IPS-18c (cell line): ENCODE results near the gene ASB13.

Source experiments
- H3K4me3 ChIP-seq: 2 replicates; pipeline ENCODE4 v1.7.0; 2013; ENCODE audit warnings: low read depth, mild to moderate bottlenecking, low read length, moderate library complexity; ENCODE audit not compliant: insufficient read depth
- H3K9me3 ChIP-seq: one replicate; pipeline ENCODE4 v1.6.1; 2013; ENCODE audit warnings: mild to moderate bottlenecking, low read length, moderate library complexity; ENCODE audit not compliant: control insufficient read depth, insufficient read depth

The ASB13 gene

GRCh38 chr10:5679606-5680005 lies 13.2 kb upstream of the ASB13 start:
- Histone ChIP-seq H3K9me3 (no peaks in the 10 kb centered on the region), H3K4me3 (no peak overlapping the region)

- Histone ChIP-seq H3K4me3 (no peak overlapping the region), H3K9me3 (no peaks in the 10 kb centered on the region)
These were observed 12.6 kb upstream of the ASB13 start for GRCh38 chr10:5679037-5679435.

DNA sequence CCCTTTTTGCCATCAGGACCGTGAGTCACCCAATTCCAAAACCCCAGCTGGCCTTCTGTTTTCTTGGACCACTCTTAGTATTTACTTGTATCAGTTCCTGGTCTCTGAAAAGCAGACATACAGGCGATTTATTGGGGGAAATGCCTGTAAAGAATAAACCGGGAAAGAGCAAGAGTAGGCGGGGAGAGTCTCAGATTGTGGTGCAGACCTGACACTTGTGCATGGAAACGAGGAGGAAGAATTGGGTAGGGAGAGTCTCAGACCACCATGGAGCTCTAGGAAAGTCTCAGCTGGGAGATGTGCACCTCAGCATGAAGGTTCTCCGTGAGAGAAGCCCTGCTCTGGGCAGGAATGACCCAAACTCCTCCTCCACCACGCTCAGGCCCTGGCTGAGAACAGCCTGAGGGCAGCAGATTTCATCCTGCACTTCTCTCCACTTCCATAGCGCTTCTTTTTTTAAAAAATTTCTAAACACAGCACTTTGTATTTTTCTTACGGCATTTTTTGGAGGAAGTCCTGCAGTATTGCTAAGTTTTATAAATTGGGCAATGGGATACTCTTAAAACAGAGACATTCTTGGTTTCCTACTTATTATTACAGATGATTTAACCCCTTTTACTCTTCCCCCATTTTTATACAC lies 12.1 kb upstream of the ASB13 start:
- H3K9me3 ChIP-seq = no peaks in the 10 kb centered on the region
- no peak overlapping the region for H3K4me3 ChIP-seq

GRCh38 chr10:5670662-5671375 lies 4.4 kb upstream of the ASB13 start:
- Histone ChIP-seq H3K9me3 (peaks cover 4% of the 10 kb centered on the region), H3K4me3 (no peak overlapping the region)

GRCh38 chr10:5669604-5670003 lies 3.2 kb upstream of the ASB13 start:
- H3K9me3 ChIP-seq = peaks cover 4% of the 10 kb centered on the region
- no peak overlapping the region for H3K4me3 ChIP-seq

GRCh38 chr10:5668429-5668828 lies 2.0 kb upstream of the ASB13 start:
- Histone ChIP-seq H3K4me3 (no peak overlapping the region), H3K9me3 (peaks cover 4% of the 10 kb centered on the region)

DNA sequence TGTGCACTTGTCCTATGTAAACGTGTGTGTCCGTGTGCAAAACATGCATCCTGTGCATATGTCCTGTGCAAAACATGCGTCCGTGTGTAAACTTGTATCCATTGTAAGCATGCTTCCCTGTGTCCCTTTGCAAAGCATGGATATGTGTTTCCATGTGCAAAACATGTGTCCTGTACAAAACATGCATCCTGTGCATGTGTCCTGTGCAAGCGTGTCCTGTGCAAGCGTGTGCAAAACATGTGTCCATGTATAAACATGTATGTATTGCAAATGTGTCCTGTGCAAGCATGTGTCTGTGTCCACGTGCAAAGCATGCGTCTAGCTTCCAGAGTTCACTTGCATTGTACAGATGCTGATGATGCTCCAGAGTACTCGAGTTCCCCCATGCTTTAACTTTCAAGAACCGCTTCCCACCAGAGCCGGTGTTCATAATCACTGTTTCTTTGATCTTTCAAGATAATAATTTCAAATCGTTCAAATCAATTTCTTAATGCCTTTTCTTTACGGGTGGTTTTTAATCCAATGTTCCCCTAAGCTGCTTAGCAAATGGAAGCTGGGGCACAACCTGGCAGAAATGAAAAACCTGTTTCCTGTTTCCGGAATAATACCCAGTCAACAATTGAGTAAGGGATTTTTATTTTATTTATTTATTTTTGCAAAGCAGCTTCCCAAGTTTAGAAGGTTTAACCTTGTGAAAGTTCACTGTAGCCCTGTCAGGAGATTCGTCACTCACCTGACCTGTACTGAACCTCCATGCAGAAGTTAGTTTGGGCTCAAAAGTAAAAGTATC lies 641 bp upstream of the ASB13 start:
- Histone ChIP-seq H3K9me3 (peaks cover 4% of the 10 kb centered on the region), H3K4me3 (peak overlapping the region; percentile 88)

DNA sequence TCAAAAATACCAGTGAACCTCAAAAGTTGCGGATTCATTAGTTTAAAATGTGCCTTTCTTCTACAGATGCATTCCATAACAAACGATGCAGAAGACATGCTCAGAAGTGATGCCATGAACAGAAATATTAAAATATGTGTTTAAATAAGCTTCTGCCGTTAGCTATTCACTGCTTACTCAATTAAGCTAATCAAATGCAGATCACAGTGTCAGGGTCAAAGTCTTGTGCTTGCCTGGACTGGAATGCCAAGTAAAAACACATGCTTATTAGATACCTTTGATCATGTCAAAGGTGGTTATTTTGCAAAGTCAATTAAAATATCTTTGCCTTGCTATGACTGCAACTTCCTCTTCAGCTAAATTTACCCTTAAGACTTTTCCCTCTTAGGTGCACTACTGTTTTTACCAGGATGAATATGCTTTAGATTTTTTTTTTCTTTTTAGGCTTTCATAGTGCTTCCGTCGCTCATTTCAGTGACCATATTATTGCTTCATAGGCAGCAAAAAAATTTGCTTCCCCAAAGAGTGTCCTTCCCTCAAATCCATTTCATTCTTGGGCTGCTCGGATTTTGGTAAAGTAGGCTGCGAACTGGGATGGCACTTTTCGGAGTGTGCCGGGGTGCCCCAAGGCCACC lies 905 bp downstream of the ASB13 start:
- Histone ChIP-seq H3K9me3 (peaks cover 2% of the 10 kb centered on the region), H3K4me3 (peak overlapping the region; percentile 88)

DNA sequence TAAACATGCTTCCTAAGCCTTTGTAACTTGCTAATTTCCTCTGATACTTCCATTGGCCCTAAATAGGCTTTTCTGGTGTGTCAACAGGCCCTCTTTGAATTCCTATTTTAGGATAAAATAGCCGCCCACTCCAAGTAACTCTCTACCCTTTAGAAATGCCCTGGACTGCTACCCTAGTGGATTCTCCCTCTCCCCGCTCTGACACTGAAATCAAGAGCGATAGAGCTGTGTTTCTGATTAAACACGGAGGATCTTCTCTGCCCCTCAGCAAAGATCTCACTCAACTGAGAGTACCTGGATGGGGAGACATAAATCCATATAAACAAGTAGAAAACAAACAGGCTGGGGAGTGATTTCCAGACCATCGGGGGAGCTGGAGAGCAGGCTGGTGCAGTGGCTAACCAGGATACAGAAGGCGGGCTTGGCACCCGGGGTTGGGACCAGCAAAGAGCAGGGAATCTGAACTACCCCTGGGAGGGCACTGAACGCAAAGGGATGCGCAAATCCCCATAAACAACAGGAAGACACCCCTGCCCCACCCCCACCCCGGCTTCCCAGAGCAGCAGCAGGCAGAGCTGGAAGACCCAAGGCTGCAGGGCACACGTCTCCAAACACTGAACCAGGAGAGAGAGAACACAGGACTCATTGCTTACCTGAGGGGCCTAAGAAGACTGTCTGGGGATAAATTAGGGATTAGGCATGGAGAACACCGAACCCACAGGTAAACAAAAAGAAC lies 2.5 kb downstream of the ASB13 start:
- Histone ChIP-seq H3K9me3 (peaks cover 2% of the 10 kb centered on the region), H3K4me3 (peak overlapping the region; percentile 16; the same call in 1 of the 2 replicates)

DNA sequence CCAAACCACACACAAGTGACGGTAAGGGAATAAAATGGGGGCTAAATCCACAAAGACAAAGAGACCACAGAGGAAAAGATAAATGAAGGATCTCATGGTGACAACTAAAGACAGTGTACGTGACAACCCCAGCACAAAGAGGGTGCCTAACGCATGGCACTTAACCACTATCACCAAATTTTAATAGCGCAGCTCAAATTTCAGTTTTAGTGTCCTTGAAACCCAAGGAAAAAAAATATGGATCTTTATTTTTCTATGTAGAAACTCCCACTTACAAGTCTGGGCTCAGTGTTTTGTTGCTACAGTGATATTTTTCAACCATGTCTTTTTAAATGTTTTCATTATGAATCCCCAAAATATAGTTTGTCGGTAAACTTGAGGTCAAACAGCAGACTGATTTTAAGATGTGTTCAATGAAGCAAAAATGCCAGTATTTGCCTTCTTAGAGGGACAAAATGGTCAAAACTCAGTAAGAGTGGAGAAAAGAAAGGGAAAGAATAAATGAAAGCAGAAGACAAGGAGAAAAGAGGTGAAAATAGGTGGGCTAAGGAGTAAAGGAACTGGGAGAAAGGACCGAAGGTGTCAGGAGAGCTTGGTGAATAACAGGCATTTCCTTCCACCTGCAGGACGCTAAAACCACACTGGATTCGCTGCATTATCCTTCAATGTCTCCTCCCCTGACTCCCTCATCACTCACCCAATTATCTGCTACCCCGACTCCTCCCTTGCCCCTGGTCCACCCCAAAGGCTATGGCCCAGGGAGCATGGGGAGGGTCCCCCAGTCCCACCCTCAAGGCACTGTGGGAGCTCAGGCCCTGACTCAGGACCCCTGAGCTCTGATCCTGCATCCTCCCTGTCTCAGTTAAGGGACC lies 3.5 kb downstream of the ASB13 start:
- Histone ChIP-seq H3K4me3 (no peak overlapping the region), H3K9me3 (peaks cover 2% of the 10 kb centered on the region)

GRCh38 chr10:5661043-5661442 lies 5.4 kb downstream of the ASB13 start:
- H3K9me3 ChIP-seq = peaks cover 1% of the 10 kb centered on the region
- H3K4me3 ChIP-seq = no peak overlapping the region

GRCh38 chr10:5659702-5660528 lies 6.5 kb downstream of the ASB13 start:
- Histone ChIP-seq H3K4me3 (no peak overlapping the region), H3K9me3 (no peaks in the 10 kb centered on the region)

DNA sequence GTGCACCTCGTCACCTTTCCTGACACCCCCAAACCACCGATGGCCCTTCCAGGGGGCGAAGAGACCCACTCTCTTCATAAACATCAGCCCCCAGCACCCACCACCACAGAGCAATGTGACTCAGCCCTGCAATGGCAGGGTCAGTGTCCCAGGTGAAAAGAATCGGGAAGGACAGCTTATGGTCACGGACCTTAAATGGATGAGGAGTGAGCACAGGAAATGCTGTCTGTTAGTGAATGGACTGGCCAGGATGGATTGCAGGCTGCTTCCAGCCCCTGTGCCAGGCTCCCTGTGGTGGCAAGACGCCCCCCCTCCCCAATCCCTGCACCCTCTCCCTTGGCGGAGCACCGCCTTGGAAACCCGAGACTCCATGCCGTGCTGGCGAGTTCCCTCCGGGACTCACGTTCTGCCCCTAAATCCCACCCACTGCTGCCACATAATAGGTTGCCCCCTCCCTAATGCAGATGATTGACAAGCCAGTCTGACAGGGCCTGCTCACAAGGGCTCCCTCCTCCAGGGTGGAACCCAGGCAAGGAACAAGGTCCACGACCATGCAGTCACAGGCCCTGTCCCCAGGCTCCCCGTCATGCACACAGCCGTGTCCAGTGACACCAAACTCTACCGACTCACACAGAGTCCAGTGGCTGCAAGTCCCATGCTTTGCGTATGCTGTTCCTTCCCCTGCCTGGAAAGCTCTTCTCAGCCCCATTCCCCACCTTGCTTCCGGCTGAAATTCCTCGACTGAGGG lies 7.3 kb downstream of the ASB13 start:
- Histone ChIP-seq H3K9me3 (no peaks in the 10 kb centered on the region), H3K4me3 (peak overlapping the region; percentile 11; the same call in 1 of the 2 replicates)

GRCh38 chr10:5656737-5657579 lies 9.4 kb downstream of the ASB13 start:
- H3K9me3 ChIP-seq = no peaks in the 10 kb centered on the region
- no peak overlapping the region for H3K4me3 ChIP-seq
